A549 (cell line): Measurements from ENCODE around the gene URGCP.

ENCODE experiments used
- CHD2 ChIP-seq: fragments of 150-350 bp; IDR thresholded peaks from 2 replicates; pipeline ENCODE4 v1.6.1; 2014; ENCODE audit warnings: low read length; ENCODE audit not compliant: partially characterized antibody
- ZFP36 ChIP-seq: fragments of 450-650 bp; IDR thresholded peaks from 2 replicates; pipeline ENCODE4 v1.6.1; 2014; ENCODE audit warnings: borderline replicate concordance; ENCODE audit not compliant: partially characterized antibody
- TF ChIP-seq, protein P1 (sequence below): fragments of >200 bp; sonication (Bioruptor Twin); formaldehyde crosslinking; IDR thresholded peaks from 3 replicates; pipeline ENCODE4 v1.5.1; 2016
- TF ChIP-seq, protein P2 (sequence below): fragments of 200-600 bp; sonication (generic); IDR thresholded peaks from 2 replicates; pipeline ENCODE4 v1.6.1; 2016; ENCODE audit warnings: antibody characterized with exemption, mild to moderate bottlenecking, moderate library complexity

DNA sequence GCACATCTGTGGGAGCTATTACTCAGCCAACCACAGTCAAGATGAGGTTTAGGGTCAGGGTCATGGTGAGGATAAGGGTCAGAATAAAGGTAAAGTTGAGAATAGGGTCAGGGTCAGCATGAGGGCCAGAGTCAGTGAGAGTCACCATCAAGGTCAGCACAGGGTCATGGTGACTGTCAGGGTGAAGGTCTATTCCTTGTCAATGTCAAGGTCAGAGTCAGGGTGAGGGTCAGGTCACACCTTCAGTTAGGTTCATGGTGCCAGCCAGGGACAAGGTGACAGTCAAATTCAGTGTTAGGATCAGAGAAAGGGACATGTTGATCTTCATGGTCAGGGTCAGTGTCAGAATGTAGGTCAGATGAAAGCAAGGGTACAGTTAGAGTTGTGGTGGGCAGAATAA lies 51.2 kb downstream of the URGCP start:
- TF ChIP-seq ZFP36 (no peak), CHD2 (no peak)
- TF ChIP-seq, protein P1, sequence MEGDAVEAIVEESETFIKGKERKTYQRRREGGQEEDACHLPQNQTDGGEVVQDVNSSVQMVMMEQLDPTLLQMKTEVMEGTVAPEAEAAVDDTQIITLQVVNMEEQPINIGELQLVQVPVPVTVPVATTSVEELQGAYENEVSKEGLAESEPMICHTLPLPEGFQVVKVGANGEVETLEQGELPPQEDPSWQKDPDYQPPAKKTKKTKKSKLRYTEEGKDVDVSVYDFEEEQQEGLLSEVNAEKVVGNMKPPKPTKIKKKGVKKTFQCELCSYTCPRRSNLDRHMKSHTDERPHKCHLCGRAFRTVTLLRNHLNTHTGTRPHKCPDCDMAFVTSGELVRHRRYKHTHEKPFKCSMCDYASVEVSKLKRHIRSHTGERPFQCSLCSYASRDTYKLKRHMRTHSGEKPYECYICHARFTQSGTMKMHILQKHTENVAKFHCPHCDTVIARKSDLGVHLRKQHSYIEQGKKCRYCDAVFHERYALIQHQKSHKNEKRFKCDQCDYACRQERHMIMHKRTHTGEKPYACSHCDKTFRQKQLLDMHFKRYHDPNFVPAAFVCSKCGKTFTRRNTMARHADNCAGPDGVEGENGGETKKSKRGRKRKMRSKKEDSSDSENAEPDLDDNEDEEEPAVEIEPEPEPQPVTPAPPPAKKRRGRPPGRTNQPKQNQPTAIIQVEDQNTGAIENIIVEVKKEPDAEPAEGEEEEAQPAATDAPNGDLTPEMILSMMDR, result no peak
- TF ChIP-seq, protein P2, sequence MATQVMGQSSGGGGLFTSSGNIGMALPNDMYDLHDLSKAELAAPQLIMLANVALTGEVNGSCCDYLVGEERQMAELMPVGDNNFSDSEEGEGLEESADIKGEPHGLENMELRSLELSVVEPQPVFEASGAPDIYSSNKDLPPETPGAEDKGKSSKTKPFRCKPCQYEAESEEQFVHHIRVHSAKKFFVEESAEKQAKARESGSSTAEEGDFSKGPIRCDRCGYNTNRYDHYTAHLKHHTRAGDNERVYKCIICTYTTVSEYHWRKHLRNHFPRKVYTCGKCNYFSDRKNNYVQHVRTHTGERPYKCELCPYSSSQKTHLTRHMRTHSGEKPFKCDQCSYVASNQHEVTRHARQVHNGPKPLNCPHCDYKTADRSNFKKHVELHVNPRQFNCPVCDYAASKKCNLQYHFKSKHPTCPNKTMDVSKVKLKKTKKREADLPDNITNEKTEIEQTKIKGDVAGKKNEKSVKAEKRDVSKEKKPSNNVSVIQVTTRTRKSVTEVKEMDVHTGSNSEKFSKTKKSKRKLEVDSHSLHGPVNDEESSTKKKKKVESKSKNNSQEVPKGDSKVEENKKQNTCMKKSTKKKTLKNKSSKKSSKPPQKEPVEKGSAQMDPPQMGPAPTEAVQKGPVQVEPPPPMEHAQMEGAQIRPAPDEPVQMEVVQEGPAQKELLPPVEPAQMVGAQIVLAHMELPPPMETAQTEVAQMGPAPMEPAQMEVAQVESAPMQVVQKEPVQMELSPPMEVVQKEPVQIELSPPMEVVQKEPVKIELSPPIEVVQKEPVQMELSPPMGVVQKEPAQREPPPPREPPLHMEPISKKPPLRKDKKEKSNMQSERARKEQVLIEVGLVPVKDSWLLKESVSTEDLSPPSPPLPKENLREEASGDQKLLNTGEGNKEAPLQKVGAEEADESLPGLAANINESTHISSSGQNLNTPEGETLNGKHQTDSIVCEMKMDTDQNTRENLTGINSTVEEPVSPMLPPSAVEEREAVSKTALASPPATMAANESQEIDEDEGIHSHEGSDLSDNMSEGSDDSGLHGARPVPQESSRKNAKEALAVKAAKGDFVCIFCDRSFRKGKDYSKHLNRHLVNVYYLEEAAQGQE, result no peak
